Stimulated activated CD4-positive, alpha-beta T cell treated with anti-CD3 and anti-CD28 coated beads, Interleukin-4, amount 100 ng/mL, for 24 hours (primary cell): ENCODE data around the gene HS1BP3.

Experiments
- DNase-seq: peaks from one replicate; pipeline ENCODE4 v3.0.0-alpha.2; 2020

HS1BP3 gene

DNA sequence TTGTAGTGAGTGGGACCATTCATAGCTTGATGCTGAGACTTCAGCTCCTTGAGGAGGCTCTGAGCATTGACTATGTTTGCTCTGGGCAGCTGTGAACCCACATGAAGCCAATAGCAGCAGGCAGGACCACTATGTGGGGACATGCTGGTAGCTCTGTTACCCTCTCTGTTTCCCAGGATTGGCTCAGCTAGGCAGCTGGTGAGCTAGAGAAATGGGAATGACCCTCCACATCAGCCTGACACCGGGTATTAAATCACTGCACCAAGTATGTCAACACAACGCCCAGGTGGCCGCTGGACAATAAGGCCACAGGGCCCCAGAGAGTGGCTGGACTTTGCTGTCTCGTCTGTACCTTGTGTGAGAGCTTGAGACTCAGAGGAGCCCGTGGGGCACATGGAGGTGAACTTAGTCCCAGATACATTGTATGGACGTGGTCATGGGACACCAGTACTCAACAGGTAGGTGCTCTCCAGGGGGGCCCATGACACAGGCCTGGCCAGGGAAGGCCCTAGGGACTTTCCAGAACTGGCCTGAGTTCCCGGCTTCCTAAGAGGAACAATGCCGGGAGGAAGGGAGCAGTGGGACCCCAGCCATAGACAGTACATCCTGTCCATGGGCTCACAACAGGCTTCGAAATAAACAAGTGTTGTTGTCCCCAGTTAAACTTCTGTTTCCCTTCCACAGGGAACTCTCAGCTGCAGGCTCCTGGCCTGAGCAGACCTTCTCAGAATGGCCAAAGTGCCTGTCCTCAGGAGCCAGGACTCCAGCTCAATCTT lies 35.2 kb downstream of the HS1BP3 start:
- DNase-seq: no peak

- DNase-seq: no peak
Measured at GRCh38 chr2:20615068-20615465, 35.8 kb downstream of the HS1BP3 start.

DNA sequence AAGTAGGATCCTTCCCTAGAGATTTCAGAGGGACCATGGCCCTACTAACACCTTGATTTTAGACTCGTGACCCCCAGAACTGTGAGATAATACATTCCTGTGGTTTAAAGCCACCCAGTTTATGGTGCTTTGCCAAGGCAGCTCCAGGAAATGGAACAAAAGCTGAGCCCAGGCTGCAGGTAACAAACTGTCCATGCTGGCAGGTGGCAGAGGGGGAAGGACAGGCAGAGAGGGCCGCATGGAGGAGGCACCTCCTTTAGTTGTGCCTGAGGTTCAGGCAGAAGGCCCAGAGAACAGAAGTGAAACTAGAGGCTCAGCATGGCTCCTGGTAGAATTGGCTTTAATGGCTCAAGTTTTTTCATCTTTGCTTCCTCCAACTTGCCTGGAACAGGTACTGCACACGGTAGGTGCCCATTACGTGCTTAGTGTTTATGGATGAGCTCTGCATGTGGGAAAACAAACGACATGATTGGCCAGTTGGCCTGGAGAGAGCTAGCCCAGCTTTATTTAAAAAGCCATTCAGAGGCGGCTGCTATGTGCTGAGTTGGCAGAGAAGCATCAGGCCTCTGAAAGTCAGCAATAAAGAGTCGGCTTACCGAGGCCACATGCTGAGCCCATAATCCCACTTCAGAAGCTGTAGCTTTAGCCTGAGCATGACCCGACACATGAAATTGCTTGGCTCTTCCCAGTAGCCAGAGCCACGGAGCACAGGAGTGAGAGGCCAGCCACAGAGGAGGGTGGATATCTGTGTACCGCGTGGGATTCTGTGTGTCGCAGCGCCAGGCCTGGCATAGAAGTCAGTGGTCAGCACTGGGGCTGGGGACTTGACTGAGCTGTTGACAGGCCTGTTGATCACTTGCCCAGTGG lies 36.5 kb downstream of the HS1BP3 start:
- DNase-seq: no peak

- no peak for DNase-seq
Measured at GRCh38 chr2:20612925-20613916, 37.7 kb downstream of the HS1BP3 start.

DNA sequence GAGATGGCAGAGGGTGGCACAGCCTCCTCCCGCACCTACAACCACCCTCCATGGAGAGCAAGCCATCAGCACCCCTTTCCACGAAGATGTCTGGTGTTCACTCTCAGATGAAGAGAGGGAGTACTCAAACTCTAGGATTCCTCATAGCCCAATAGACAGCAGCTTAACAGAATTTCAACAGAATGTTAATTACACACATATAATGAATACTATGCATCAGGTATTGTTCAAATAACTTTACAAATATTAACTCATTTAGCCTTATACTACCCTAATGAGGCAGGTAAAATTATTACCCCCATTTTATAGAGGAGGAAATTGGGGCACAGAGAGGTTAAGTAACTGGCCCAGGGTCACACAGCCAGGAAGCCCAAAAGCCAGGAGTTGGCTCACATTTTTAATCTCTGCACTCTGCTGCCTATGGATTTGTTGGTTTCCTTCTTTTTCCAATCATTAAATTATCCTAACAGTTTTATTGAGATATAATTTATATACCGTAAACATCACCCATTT lies 39.0 kb downstream of the HS1BP3 start:
- DNase-seq: no peak

- no peak for DNase-seq
Measured at GRCh38 chr2:20611077-20611843, 39.6 kb downstream of the HS1BP3 start.

DNA sequence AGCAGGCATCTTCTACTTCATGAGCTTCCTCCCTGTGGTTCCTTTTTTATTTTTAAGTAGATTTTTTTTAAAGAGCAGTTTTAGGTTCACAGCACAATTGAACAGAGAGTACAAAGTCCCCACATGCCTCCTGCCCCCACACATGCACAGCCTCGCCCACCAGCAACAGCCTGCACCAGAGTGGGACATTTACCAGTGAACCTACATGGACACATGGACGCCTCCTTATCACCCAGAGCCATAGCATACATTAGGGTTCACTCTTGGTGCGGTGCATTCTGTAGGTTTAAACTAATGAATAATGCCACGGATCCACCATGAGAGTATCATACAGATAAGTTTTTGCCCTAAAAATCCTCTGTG lies 40.9 kb downstream of the HS1BP3 start:
- DNase-seq: no peak

DNA sequence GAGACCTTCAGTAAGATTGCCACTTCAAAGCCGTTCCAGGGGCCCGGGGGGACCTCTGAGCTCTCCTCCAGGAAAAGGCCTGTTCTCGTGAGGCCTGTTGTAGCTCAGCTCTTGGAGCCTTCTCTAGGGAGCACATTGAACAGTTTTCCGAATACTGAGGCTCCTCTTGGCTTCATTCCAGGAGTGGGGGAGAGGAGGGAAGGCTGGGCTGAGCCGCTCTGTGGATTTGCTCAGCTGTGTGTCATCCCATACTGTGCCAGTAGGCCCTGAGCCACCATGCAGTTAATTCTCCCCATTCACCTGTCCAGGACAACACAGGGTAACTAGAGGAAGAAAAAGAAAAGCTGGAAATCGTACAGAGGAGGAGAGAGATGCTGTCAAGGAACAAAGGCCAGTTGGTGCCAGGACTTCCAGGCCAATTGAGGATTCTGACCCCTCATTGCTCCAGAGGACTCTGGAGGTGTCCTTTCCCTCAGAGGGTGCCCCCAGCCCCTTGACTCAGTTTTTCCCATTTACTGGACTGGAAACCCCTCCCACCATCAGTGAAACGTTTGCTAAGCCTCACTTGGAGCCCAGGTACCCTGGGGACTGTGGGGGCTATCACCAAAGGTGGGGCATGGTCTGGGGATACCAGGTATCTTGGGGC lies 41.4 kb downstream of the HS1BP3 start:
- no peak for DNase-seq

DNA sequence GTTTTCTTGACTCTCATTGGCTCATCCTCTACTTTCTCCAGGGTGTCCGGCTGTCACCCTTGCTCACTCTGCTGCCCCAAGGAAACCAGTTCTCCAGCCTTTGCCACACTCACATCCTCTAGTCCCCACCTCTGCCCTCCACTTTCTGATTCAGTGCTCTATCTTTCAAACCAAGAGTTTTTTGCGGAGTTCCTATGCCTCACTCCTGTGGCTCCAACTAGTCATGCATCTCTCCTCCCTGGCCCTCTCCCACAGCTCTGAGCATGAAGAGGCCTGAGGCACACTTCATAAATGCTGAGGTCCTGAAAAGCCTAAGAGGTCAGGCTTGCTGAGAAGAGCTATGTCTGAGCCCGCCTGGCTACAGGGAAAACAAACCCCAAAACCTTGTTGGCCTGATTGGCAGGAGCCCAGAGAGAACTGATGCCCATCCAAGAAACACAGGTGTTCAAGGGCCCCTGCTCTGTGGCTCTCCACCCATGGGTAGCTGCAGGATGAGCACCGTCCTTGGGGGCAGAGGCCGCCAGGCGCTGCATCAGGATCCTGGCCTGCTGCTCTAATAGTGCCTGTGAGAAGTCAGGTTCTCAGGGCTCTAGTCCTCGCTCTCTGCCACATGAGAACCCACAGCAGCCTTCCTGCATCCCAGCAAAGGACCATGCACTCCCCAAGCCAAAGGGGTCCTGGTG lies 42.1 kb downstream of the HS1BP3 start:
- no peak for DNase-seq

GRCh38 chr2:20607446-20607845 lies 43.5 kb downstream of the HS1BP3 start:
- DNase-seq: no peak

DNA sequence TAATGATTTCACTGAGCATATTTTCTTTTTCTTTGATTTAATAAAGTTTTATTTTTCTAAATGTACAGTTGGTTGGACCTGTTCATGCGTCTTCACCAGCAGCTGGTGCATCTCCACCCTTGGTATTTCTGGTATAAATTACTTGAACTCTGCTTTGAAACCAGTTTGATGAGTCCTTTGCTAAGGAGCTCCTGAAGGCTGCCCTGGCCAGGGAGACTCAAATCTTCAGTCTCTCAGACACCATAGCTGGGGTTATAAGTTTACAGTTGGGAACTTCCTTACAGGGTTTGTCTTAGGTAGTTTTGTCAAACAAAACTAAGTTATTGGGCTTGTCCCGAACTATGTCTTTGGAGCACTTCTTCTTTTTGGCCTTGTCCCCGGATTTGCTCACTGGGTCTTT lies 44.7 kb downstream of the HS1BP3 start:
- no peak for DNase-seq

DNA sequence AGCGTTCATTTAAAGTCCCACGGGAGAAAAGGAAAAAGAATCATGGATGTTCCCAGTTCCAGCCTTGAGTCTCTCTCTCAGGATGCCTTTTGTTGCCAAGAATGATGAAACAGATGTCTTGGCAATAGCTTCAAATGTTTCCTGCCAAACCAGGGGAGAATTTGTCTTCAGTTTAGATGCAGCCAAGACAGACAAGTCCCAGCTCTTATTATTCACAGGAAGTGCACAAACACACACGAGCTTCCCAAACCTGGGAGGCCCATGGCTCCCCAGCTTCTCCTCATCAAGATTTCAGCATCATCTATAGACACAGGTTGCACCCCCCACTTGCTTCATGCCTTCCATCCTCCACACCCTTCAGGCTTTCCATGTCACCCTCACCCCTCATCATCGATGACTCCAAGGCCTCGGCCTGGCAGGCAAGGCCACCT lies 45.9 kb downstream of the HS1BP3 start:
- DNase-seq: no peak

- DNase-seq: no peak
Measured at GRCh38 chr2:20604401-20604911, 46.4 kb downstream of the HS1BP3 start.

DNA sequence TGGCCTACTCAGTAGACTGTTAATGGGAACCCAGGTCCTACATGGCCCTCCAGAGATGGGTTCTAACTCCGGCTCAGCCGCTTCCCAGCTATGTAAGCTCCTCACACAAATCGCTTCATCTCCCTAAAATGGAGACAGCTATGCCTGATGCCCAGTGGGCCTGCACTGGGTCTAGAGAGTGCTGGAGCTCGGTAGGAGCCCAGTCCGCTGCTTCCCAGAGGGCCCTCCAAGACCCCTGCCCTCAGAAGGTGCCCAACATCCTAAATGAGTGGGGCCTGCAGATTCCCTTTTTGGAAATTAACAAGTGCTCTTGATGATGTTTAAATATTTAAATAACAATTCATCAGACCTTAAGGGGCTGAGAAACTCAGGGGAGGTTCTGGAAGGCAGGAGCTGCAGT lies 47.1 kb downstream of the HS1BP3 start:
- no peak for DNase-seq

DNA sequence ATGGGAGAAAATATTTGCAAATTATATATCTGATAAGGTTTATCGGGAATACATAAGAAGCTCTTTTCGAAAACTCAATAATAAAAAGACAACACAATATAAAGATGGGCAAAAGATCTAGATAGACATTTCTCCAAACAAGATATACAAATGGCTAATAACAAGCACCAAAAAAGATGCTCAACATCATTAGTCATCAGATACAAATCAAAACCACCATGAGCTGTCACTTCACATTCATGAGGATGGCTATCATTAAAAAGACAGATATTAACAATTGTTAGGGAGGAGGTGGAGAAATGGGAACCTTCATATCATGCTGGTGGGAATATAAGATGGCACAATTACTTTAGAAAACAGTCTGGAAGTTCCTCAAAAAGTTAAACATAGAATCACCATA lies 48.1 kb downstream of the HS1BP3 start:
- no peak for DNase-seq

- no peak for DNase-seq
Measured at GRCh38 chr2:20600756-20601325, 50.1 kb downstream of the HS1BP3 start.

- no peak for DNase-seq
Measured at GRCh38 chr2:20599861-20600461, 50.9 kb downstream of the HS1BP3 start.

DNA sequence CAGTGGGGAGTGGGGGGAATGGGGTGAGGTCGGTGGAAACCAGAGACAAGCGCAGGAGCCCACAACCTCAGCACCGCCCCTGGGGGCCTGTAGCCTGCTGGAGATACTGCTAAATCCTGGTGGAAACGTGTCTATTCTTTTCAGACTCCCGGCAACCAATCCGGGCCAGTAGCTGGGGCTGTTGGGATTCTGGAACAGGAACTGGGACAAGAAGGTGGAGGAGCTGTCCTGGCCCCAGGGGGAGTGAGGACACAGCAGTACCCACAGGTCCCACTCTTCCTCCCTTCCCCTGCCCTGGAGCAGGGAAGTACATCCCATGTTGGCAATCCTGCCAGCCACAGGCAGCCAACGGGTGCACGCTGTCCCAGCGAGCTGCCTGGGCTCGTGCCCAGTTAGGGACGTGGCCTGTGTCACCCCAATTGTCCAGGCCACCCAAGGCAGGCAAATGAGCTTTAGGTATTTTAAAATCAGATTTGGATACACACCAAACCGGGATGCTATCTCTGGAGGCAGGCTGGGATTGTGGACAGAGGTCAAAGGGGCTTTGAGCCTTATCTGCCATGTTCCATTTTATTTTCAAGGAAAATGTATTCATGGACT lies 51.8 kb downstream of the HS1BP3 start:
- DNase-seq: no peak

DNA sequence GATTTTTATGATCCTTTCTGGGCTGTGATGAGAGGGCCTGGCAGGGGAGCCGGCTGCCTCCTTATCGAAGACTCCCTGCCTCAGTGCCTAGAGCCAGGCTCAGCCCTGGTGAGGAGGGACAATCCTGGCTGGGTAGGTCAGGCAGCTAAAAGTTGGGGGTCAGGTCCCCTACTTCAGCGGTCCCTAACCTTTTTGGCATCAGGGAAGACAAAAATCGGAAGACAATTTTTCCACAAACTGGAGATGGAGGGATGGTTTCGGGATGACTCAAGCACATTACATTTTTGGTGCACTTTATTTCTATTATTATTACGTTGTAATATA lies 53.1 kb downstream of the HS1BP3 start:
- no peak for DNase-seq
